Keratinocyte (primary cell): ENCODE measurements around the gene RNU7-1. TPM values are rescaled to one million over a fixed set of nuclear protein-coding genes. Genes with fewer than 3 reads are reported as not detected.

Experiments used
- DNase-seq: peaks from one replicate; pipeline ENCODE4 v3.0.0-alpha.2; 2011; ENCODE audit warnings: low read depth, missing footprints, low spot score
- FAIRE-seq: peaks from 2 replicates; lab custom pipeline; 2011; peaks lifted over from hg19 to GRCh38; lab: Jason Lieb, UNC
- H2AFZ ChIP-seq: 2 replicates; pipeline ENCODE4 v1.6.0; 2012; ENCODE audit warnings: low read length, control low read depth, inconsistent platforms; ENCODE audit not compliant: control insufficient read depth
- H3K27ac ChIP-seq: 2 replicates; pipeline ENCODE4 v1.5.1; 2011; ENCODE audit warnings: low read length; ENCODE audit not compliant: control insufficient read depth, insufficient read depth
- H3K27me3 ChIP-seq: 3 replicates; pipeline ENCODE4 v1.6.0; 2011; ENCODE audit warnings: low read length; ENCODE audit not compliant: control insufficient read depth, insufficient read depth; ENCODE audit errors: extremely low read depth
- H3K36me3 ChIP-seq, 2 experiments: 2 replicates in 1 of 2; 3 replicates in 1 of 2; pipeline ENCODE4 v1.5.1; 2011; ENCODE audit warnings: low read length in 2 of 2, mild to moderate bottlenecking in 1 of 2; ENCODE audit not compliant: control insufficient read depth in 2 of 2, insufficient read depth in 2 of 2; ENCODE audit errors: extremely low read depth in 1 of 2
- H3K4me1 ChIP-seq: 3 replicates; pipeline ENCODE4 v1.5.1; 2011; ENCODE audit warnings: low read length; ENCODE audit not compliant: control insufficient read depth, insufficient read depth; ENCODE audit errors: extremely low read depth
- H3K4me2 ChIP-seq: 3 replicates; pipeline ENCODE4 v1.6.0; 2011; ENCODE audit warnings: low read depth, low read length; ENCODE audit not compliant: control insufficient read depth, insufficient read depth; ENCODE audit errors: extremely low read depth
- H3K4me3 ChIP-seq, 3 experiments: fragments of 200-600 bp in 1 of 3; sonication (generic) in 1 of 3; 2 replicates in 2 of 3; 3 replicates in 1 of 3; pipeline ENCODE4 v1.5.1; 2011 to 2016; ENCODE audit warnings: low read length in 3 of 3, mild to moderate bottlenecking in 3 of 3, control low read depth in 2 of 3, inconsistent platforms in 1 of 3, low read depth in 1 of 3, mixed read lengths in 1 of 3, mixed run types in 1 of 3, moderate library complexity in 1 of 3; ENCODE audit not compliant: control insufficient read depth in 2 of 3, insufficient read depth in 2 of 3; ENCODE audit errors: extremely low read depth in 1 of 3
- H3K79me2 ChIP-seq: 2 replicates; pipeline ENCODE4 v1.6.0; 2012; ENCODE audit warnings: low read length; ENCODE audit not compliant: control insufficient read depth, insufficient read depth
- H3K9ac ChIP-seq: 3 replicates; pipeline ENCODE4 v1.6.0; 2011; ENCODE audit warnings: low read length; ENCODE audit not compliant: control insufficient read depth, insufficient read depth; ENCODE audit errors: extremely low read depth
- H3K9me1 ChIP-seq: 3 replicates; pipeline ENCODE4 v1.6.0; 2011; ENCODE audit warnings: low read length; ENCODE audit not compliant: control insufficient read depth, insufficient read depth; ENCODE audit errors: extremely low read depth
- H3K9me3 ChIP-seq: 2 replicates; pipeline ENCODE4 v1.5.1; 2012; ENCODE audit warnings: low read depth, low read length; ENCODE audit not compliant: control insufficient read depth
- H4K20me1 ChIP-seq: 3 replicates; pipeline ENCODE4 v1.6.0; 2011; ENCODE audit warnings: low read length; ENCODE audit not compliant: control insufficient read depth, insufficient read depth; ENCODE audit errors: extremely low read depth
- CTCF ChIP-seq, 3 experiments: IDR thresholded peaks in 1 of 3; conservative IDR thresholded peaks in 1 of 3; optimal IDR thresholded peaks in 1 of 3; 2 replicates in 2 of 3; 3 replicates in 1 of 3; pipeline versions ENCODE3 to v1.5.1; 2011; ENCODE audit warnings: low read length in 3 of 3, mild to moderate bottlenecking in 3 of 3, moderate library complexity in 2 of 3, control low read depth in 1 of 3, inconsistent platforms in 1 of 3; ENCODE audit not compliant: insufficient read depth in 2 of 3; ENCODE audit errors: extremely low read depth in 1 of 3
- EZH2 ChIP-seq: IDR thresholded peaks from one replicate; pipeline ENCODE4 v1.6.1; 2012; ENCODE audit warnings: inconsistent platforms, mild to moderate bottlenecking, low read length, moderate library complexity
- dilution Hi-C: fragments of 300-500 bp; cut with MboI; formaldehyde crosslinking; loops from one replicate; pipeline ENCODE4 v1.7.0; 2020; ENCODE audit warnings: low sequenced_read_pairs; ENCODE audit not compliant: extremely low pct_ligation_motif_present
- polyA plus RNA-seq, 5 experiments: library from polyadenylated mRNA; depleted of rRNA in 3 of 5; stranded (reverse) in 3 of 5; stranded (forward) in 1 of 5; unstranded in 1 of 5; fragments of >200 nt; gene quantifications; 1 replicate in 1 of 5; 2 replicates in 3 of 5; 3 replicates in 1 of 5; pipeline versions ENCODE4 v1.2.1 to v1.2.3, GENCODE V29; 2011 to 2012; ENCODE audit warnings: missing spikeins in 2 of 5, low read depth in 1 of 5, low replicate concordance in 1 of 5

Gene RNU7-1
- polyA plus RNA-seq, 1 donor (not counting 4 experiments of a cell fraction or from before 2014, with no cell fraction given): not detected

GRCh38 chr12:6928703-6929407 is 14.8 kb upstream of the RNU7-1 start:
- peaks cover 4% of the 10 kb centered on the region for H4K20me1 ChIP-seq
- no peak for DNase-seq

GRCh38 chr12:6929466-6930452 is 13.9 kb upstream of the RNU7-1 start:
- peak overlapping the region; percentile 95 for H3K4me2 ChIP-seq
- H3K79me2 ChIP-seq: peaks cover 46% of the 10 kb centered on the region
- DNase-seq (no peak), FAIRE-seq (peak; percentile 82)
- H3K4me1 ChIP-seq: peaks cover 34% of the 10 kb centered on the region
- H3K9me1 ChIP-seq: peaks cover 3% of the 10 kb centered on the region
- peak overlapping the region; percentile 64 to 91 (median 69) for H3K4me3 ChIP-seq
- peaks cover 3 to 7% of the 10 kb centered on the region in 2 experiments for H3K36me3 ChIP-seq
- no peaks in the 10 kb centered on the region for H3K9me3 ChIP-seq
- no peaks in the 10 kb centered on the region for H3K27me3 ChIP-seq
- H3K9ac ChIP-seq: peak overlapping the region; percentile 81
- peak overlapping the region; percentile 47 for H3K27ac ChIP-seq
- H4K20me1 ChIP-seq: peaks cover 4% of the 10 kb centered on the region
- dilution Hi-C loops: no loop called here
- H2AFZ ChIP-seq: no peak overlapping the region
- TF ChIP-seq CTCF (optimal IDR thresholded peaks at IDR 0.05 in 1 of 3, IDR thresholded peaks at IDR 0.05 in 1 of 3, conservative IDR thresholded peaks at IDR 0.05 in 1 of 3; ENCODE audit: extremely low read depth in 1 of 3, insufficient read depth in 2 of 3, low read length in 3 of 3) (no peak), EZH2 (no peak)

More at GRCh38 chr12:6928703-6929407, 14.8 kb upstream of the RNU7-1 start:
- Histone ChIP-seq H3K4me2 (peak overlapping the region; percentile 95), H3K27me3 (no peaks in the 10 kb centered on the region), H3K27ac (peak overlapping the region; percentile 34), H3K4me3 (peak overlapping the region; percentile 64 to 91 (median 69)), H2AFZ (no peak overlapping the region), H3K9ac (peak overlapping the region; percentile 81), H3K9me1 (peaks cover 3% of the 10 kb centered on the region), H3K36me3 (peaks cover 2 to 3% of the 10 kb centered on the region in 2 experiments), H3K79me2 (peaks cover 46% of the 10 kb centered on the region), H3K4me1 (peaks cover 42% of the 10 kb centered on the region), H3K9me3 (no peaks in the 10 kb centered on the region)
- FAIRE-seq: no peak
- dilution Hi-C loops: no loop called here
- no peak for TF ChIP-seq CTCF (optimal IDR thresholded peaks at IDR 0.05 in 1 of 3, IDR thresholded peaks at IDR 0.05 in 1 of 3, conservative IDR thresholded peaks at IDR 0.05 in 1 of 3; ENCODE audit: extremely low read depth in 1 of 3, insufficient read depth in 2 of 3, low read length in 3 of 3)
